Measurements from ENCODE around the gene DPT. TPM values are rescaled to one million over a fixed set of nuclear protein-coding genes. Genes with fewer than 3 reads are reported as not detected.

DPT gene
- total RNA-seq, 4 donors from 2014 or later = 131 to 725 (median 412) TPM

- TF ChIP-seq CTCF (IDR thresholded peaks at IDR 0.05; ENCODE audit: low read depth) = no peak
Observed at GRCh38 chr1:168766568-168766967, 37.6 kb upstream of the DPT start.

- no peak for TF ChIP-seq CTCF (IDR thresholded peaks at IDR 0.05; ENCODE audit: low read depth)
Observed at GRCh38 chr1:168763031-168763430, 34.0 kb upstream of the DPT start.

- TF ChIP-seq CTCF (IDR thresholded peaks at IDR 0.05; ENCODE audit: low read depth) = no peak
Observed at GRCh38 chr1:168762473-168762872, 33.5 kb upstream of the DPT start.

- no peak for TF ChIP-seq CTCF (IDR thresholded peaks at IDR 0.05; ENCODE audit: low read depth)
Observed at GRCh38 chr1:168760781-168761180, 31.8 kb upstream of the DPT start.

- TF ChIP-seq CTCF (IDR thresholded peaks at IDR 0.05; ENCODE audit: low read depth) = no peak
Observed at GRCh38 chr1:168760241-168760640, 31.2 kb upstream of the DPT start.

- TF ChIP-seq CTCF (IDR thresholded peaks at IDR 0.05; ENCODE audit: low read depth) = no peak
Observed at GRCh38 chr1:168759077-168759476, 30.1 kb upstream of the DPT start.

GRCh38 chr1:168758503-168758902, 29.5 kb upstream of the DPT start:
- TF ChIP-seq CTCF (IDR thresholded peaks at IDR 0.05; ENCODE audit: low read depth) = no peak

Data from subcutaneous adipose tissue (tissue), 4 donors.